HL-60 (cell line): Measurements from ENCODE around the gene EFTUD2.

Experiments
- GABPA ChIP-seq: IDR thresholded peaks from 2 replicates; pipeline ENCODE4 v1.6.1; 2012; ENCODE audit warnings: low read depth
- POLR2AphosphoS5 ChIP-seq: IDR thresholded peaks from 2 replicates; pipeline ENCODE4 v1.6.1; 2012; ENCODE audit warnings: low read depth
- REST ChIP-seq: IDR thresholded peaks from 2 replicates; pipeline ENCODE4 v1.6.1; 2012; ENCODE audit warnings: low read depth; ENCODE audit not compliant: insufficient replicate concordance
- TF ChIP-seq, protein P1 (sequence below): IDR thresholded peaks from one replicate; pipeline ENCODE4 v1.5.1; 2011; ENCODE audit warnings: low read length, control low read depth, inconsistent platforms; ENCODE audit not compliant: insufficient read depth

DNA sequence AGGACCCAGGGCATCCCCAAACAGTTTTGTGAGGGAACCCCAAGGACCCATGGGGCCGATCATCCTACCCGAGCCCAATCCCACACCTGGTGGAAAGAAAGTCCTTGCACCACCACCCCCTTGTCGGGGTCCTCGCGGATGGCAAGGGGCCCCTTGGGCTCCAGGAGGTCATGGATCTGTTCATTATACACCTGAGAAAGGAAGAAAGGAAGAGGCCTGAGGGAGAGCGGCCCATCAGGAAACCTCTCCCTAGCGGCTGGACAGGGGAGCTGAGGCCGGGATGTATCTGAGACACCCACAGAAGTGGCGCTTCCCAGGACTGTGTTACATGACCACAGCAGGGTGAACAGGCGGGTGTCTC lies 35.5 kb upstream of the EFTUD2 start:
- TF ChIP-seq, protein P1, sequence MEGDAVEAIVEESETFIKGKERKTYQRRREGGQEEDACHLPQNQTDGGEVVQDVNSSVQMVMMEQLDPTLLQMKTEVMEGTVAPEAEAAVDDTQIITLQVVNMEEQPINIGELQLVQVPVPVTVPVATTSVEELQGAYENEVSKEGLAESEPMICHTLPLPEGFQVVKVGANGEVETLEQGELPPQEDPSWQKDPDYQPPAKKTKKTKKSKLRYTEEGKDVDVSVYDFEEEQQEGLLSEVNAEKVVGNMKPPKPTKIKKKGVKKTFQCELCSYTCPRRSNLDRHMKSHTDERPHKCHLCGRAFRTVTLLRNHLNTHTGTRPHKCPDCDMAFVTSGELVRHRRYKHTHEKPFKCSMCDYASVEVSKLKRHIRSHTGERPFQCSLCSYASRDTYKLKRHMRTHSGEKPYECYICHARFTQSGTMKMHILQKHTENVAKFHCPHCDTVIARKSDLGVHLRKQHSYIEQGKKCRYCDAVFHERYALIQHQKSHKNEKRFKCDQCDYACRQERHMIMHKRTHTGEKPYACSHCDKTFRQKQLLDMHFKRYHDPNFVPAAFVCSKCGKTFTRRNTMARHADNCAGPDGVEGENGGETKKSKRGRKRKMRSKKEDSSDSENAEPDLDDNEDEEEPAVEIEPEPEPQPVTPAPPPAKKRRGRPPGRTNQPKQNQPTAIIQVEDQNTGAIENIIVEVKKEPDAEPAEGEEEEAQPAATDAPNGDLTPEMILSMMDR: no peak
- no peak for TF ChIP-seq POLR2AphosphoS5
- no peak for TF ChIP-seq REST
- no peak for TF ChIP-seq GABPA
